ENCODE results near the gene KCNK15.

DNA sequence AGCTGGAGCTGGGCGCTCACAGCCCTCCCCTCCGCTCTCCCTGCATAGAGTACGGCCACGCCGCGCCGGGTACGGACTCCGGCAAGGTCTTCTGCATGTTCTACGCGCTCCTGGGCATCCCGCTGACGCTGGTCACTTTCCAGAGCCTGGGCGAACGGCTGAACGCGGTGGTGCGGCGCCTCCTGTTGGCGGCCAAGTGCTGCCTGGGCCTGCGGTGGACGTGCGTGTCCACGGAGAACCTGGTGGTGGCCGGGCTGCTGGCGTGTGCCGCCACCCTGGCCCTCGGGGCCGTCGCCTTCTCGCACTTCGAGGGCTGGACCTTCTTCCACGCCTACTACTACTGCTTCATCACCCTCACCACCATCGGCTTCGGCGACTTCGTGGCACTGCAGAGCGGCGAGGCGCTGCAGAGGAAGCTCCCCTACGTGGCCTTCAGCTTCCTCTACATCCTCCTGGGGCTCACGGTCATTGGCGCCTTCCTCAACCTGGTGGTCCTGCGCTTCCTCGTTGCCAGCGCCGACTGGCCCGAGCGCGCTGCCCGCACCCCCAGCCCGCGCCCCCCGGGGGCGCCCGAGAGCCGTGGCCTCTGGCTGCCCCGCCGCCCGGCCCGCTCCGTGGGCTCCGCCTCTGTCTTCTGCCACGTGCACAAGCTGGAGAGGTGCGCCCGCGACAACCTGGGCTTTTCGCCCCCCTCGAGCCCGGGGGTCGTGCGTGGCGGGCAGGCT is 4.6 kb downstream of the KCNK15 start:
- TF ChIP-seq, protein P1, sequence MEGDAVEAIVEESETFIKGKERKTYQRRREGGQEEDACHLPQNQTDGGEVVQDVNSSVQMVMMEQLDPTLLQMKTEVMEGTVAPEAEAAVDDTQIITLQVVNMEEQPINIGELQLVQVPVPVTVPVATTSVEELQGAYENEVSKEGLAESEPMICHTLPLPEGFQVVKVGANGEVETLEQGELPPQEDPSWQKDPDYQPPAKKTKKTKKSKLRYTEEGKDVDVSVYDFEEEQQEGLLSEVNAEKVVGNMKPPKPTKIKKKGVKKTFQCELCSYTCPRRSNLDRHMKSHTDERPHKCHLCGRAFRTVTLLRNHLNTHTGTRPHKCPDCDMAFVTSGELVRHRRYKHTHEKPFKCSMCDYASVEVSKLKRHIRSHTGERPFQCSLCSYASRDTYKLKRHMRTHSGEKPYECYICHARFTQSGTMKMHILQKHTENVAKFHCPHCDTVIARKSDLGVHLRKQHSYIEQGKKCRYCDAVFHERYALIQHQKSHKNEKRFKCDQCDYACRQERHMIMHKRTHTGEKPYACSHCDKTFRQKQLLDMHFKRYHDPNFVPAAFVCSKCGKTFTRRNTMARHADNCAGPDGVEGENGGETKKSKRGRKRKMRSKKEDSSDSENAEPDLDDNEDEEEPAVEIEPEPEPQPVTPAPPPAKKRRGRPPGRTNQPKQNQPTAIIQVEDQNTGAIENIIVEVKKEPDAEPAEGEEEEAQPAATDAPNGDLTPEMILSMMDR (conservative IDR thresholded peaks at IDR 0.05; ENCODE audit: low read length) = no peak; the same call in 1 of the 2 replicates
- no peak for TF ChIP-seq EZH2phosphoT487 (IDR thresholded peaks at IDR 0.05; ENCODE audit: borderline replicate concordance)
